Natural killer cell (primary cell): ENCODE measurements around the gene CD226. TPM values are rescaled to one million over a fixed set of nuclear protein-coding genes. Genes with fewer than 3 reads are reported as not detected.

Experiments used
- ATAC-seq, 3 donors: fragments of 150-1000 bp in 2 of 3; fragments of 200-7000 bp in 1 of 3; cut with Tn5 transposase; 1 replicate in 1 of 3; 2 replicates in 2 of 3; pipeline ENCODE4 v1.10.0; 2021; ENCODE audit warnings: mild to moderate bottlenecking in 2 of 3, moderate library complexity in 2 of 3
- DNase-seq, 2 donors: peaks; one replicate each; pipeline versions ENCODE4 v3.0.0 to v3.0.0-alpha.2; 2013 to 2021; ENCODE audit warnings: mixed read lengths in 1 of 2
- H3K27ac ChIP-seq: one replicate; pipeline ENCODE4 v1.5.1; 2013; ENCODE audit warnings: mild to moderate bottlenecking, low read length
- H3K27me3 ChIP-seq: one replicate; pipeline ENCODE4 v1.6.1; 2013; ENCODE audit warnings: low read length; ENCODE audit not compliant: control insufficient read depth, insufficient read depth
- H3K36me3 ChIP-seq: one replicate; pipeline ENCODE4 v1.6.1; 2013; ENCODE audit warnings: low read length; ENCODE audit not compliant: control insufficient read depth, insufficient read depth
- H3K4me1 ChIP-seq: one replicate; pipeline ENCODE4 v1.6.1; 2013; ENCODE audit warnings: low read length; ENCODE audit not compliant: control insufficient read depth, insufficient read depth
- H3K4me3 ChIP-seq: one replicate; pipeline ENCODE4 v1.5.1; 2013; ENCODE audit warnings: low read length
- H3K9me3 ChIP-seq: one replicate; pipeline ENCODE4 v1.6.1; 2013; ENCODE audit warnings: low read length; ENCODE audit not compliant: control insufficient read depth, insufficient read depth
- H3K27ac Mint-ChIP-seq, 2 donors: one replicate each; pipeline ENCODE4 v1.8.0; 2022; ENCODE audit warnings: mild to moderate bottlenecking in 2 of 2, mixed read lengths in 2 of 2, moderate library complexity in 1 of 2
- H3K27me3 Mint-ChIP-seq, 2 donors: one replicate each; pipeline ENCODE4 v1.8.0; 2022; ENCODE audit warnings: low read depth in 2 of 2, mixed read lengths in 2 of 2
- H3K36me3 Mint-ChIP-seq: one replicate; pipeline ENCODE4 v1.8.0; 2022; ENCODE audit warnings: mixed read lengths
- H3K4me1 Mint-ChIP-seq, 2 donors: one replicate each; pipeline ENCODE4 v1.8.0; 2022; ENCODE audit warnings: mixed read lengths in 2 of 2
- H3K4me3 Mint-ChIP-seq: one replicate; pipeline ENCODE4 v1.8.0; 2022; ENCODE audit warnings: mild to moderate bottlenecking, moderate library complexity, mixed read lengths
- H3K9me3 Mint-ChIP-seq, 2 donors: one replicate each; pipeline ENCODE4 v1.8.0; 2022; ENCODE audit warnings: mixed read lengths in 2 of 2
- CTCF ChIP-seq: fragments of 200-600 bp; IDR thresholded peaks from one replicate; pipeline ENCODE4 v1.8.0; 2022; ENCODE audit warnings: antibody characterized with exemption
- WGBS: methylation state at CpG from one replicate; pipeline ENCODE4 v1.1.7; 2013; ENCODE audit warnings: missing lambda C conversion rate; ENCODE audit not compliant: insufficient coverage; 5-methylcytosine and 5-hydroxymethylcytosine counted together
- intact Hi-C: fragments of 100-400 bp; cut with micrococcal nuclease; formaldehyde crosslinking; loops from one replicate; pipeline ENCODE4 v1.14.2; 2022
- total RNA-seq, 4 donors: library from RNA; stranded (reverse); fragments of 120-200 nt in 1 of 4; gene quantifications; one replicate each; pipeline versions ENCODE4 v1.2.3 to v1.2.4, GENCODE V29; 2013 to 2022

Gene CD226
- total RNA-seq, 3 donors from 2014 or later (not counting 1 experiment from before 2014, with no cell fraction given): 151 to 178 (median 162) TPM

- no peak overlapping the region for H3K4me3 Mint-ChIP-seq
- DNase-seq: no peak
- Histone ChIP-seq H3K4me1 (no peaks in the 10 kb centered on the region), H3K4me3 (no peak overlapping the region), H3K9me3 (no peaks in the 10 kb centered on the region), H3K27me3 (no peaks in the 10 kb centered on the region), H3K36me3 (peaks cover under 1% of the 10 kb centered on the region), H3K27ac (no peak overlapping the region)
- H3K36me3 Mint-ChIP-seq: peaks cover 3% of the 10 kb centered on the region
- intact Hi-C loops: loop anchor here (10.0 kb wide), 1 partner anchor 244 kb away; no protein-coding TSS in a partner anchor
- H3K27me3 Mint-ChIP-seq: no peaks in the 10 kb centered on the region
- WGBS: 98% methylated on average over 9 of the region's 9 CpGs
- no peak overlapping the region for H3K27ac Mint-ChIP-seq
- no peaks in the 10 kb centered on the region for H3K9me3 Mint-ChIP-seq
- peaks cover 0 to 11% of the 10 kb centered on the region in 2 donors for H3K4me1 Mint-ChIP-seq
- TF ChIP-seq CTCF: no peak
- ATAC-seq: no peak
Measured at GRCh38 chr18:69841117-69841516, 106.6 kb downstream of the CD226 start.

GRCh38 chr18:69840445-69840844, 107.2 kb downstream of the CD226 start:
- Histone ChIP-seq H3K36me3 (peaks cover 4% of the 10 kb centered on the region), H3K4me3 (no peak overlapping the region), H3K27ac (no peak overlapping the region), H3K9me3 (no peaks in the 10 kb centered on the region), H3K4me1 (no peaks in the 10 kb centered on the region), H3K27me3 (no peaks in the 10 kb centered on the region)
- Mint-ChIP-seq H3K4me1 (peaks cover 0 to 11% of the 10 kb centered on the region in 2 donors), H3K4me3 (no peak overlapping the region), H3K9me3 (no peaks in the 10 kb centered on the region), H3K27me3 (no peaks in the 10 kb centered on the region), H3K27ac (no peak overlapping the region), H3K36me3 (peaks cover 9% of the 10 kb centered on the region)
- ATAC-seq (no peak), DNase-seq (no peak)
- intact Hi-C loops: loop anchor here (10.0 kb wide), 1 partner anchor 244 kb away; no protein-coding TSS in a partner anchor
- 97% methylated on average over 7 of the region's 7 CpGs for WGBS
- no peak for TF ChIP-seq CTCF

GRCh38 chr18:69840001-69840400, 107.7 kb downstream of the CD226 start:
- DNase-seq (no peak), ATAC-seq (no peak)
- WGBS: 95% methylated on average over 11 of the region's 11 CpGs
- peaks cover 0 to 11% of the 10 kb centered on the region in 2 donors for H3K4me1 Mint-ChIP-seq
- Histone ChIP-seq H3K9me3 (no peaks in the 10 kb centered on the region), H3K4me1 (no peaks in the 10 kb centered on the region), H3K27ac (no peak overlapping the region), H3K27me3 (no peaks in the 10 kb centered on the region), H3K4me3 (no peak overlapping the region), H3K36me3 (peaks cover 4% of the 10 kb centered on the region)
- intact Hi-C loops: loop anchor here (10.0 kb wide), 1 partner anchor 245 kb away; no protein-coding TSS in a partner anchor
- H3K27me3 Mint-ChIP-seq: no peaks in the 10 kb centered on the region
- peaks cover 12% of the 10 kb centered on the region for H3K36me3 Mint-ChIP-seq
- H3K4me3 Mint-ChIP-seq: no peak overlapping the region
- no peak overlapping the region for H3K27ac Mint-ChIP-seq
- H3K9me3 Mint-ChIP-seq: no peaks in the 10 kb centered on the region
- no peak for TF ChIP-seq CTCF

- no peak overlapping the region for H3K27ac Mint-ChIP-seq
- Histone ChIP-seq H3K4me3 (no peak overlapping the region), H3K9me3 (no peaks in the 10 kb centered on the region), H3K27ac (no peak overlapping the region), H3K4me1 (no peaks in the 10 kb centered on the region), H3K36me3 (peaks cover 4% of the 10 kb centered on the region), H3K27me3 (no peaks in the 10 kb centered on the region)
- ATAC-seq (no peak), DNase-seq (no peak)
- intact Hi-C loops: no loop called here
- H3K36me3 Mint-ChIP-seq: peaks cover 12% of the 10 kb centered on the region
- H3K4me1 Mint-ChIP-seq: peaks cover 0 to 11% of the 10 kb centered on the region in 2 donors
- TF ChIP-seq CTCF: no peak
- 95% methylated on average over 11 of the region's 11 CpGs for WGBS
- H3K4me3 Mint-ChIP-seq: no peak overlapping the region
- no peaks in the 10 kb centered on the region for H3K27me3 Mint-ChIP-seq
- no peaks in the 10 kb centered on the region for H3K9me3 Mint-ChIP-seq
Measured at GRCh38 chr18:69839497-69839896, 108.2 kb downstream of the CD226 start.
